Hepatocyte (in vitro differentiated cells): ENCODE results near the gene AKAP6.

Experiments
- EZH2 ChIP-seq: fragments of 200-600 bp; sonication (generic); IDR thresholded peaks from 2 replicates; pipeline ENCODE4 v1.6.1; 2016; ENCODE audit warnings: antibody characterized with exemption, mild to moderate bottlenecking, borderline replicate concordance
- EZH2phosphoT487 ChIP-seq: fragments of 200-600 bp; sonication (generic); IDR thresholded peaks from one replicate; pipeline ENCODE4 v1.6.1; 2018; ENCODE audit warnings: antibody characterized with exemption, mild to moderate bottlenecking, low read depth, moderate library complexity; ENCODE audit not compliant: unreplicated experiment, severe bottlenecking
- TF ChIP-seq, protein P1 (sequence below): fragments of 200-600 bp; sonication (generic); IDR thresholded peaks from 2 replicates; pipeline ENCODE4 v1.5.1; 2016; ENCODE audit warnings: antibody characterized with exemption, mild to moderate bottlenecking; ENCODE audit not compliant: poor library complexity

DNA sequence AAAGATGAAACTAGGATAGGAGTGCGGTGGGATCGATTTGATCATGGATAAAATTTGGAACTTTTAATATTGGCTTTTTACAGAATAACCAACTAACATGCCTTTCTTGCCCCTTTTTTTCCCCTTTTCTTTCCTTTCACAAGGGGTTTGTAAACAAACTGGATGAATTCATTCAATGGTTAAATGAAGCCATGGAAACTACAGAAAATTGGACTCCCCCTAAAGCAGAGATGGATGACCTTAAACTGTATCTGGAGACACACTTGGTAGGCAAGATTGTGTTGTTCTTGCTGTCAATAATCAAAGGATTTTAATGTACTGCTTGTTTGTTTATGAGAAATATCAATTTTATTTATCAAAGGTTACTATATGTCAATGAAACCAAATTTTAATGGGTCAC is 247.9 kb downstream of the AKAP6 start:
- TF ChIP-seq, protein P1, sequence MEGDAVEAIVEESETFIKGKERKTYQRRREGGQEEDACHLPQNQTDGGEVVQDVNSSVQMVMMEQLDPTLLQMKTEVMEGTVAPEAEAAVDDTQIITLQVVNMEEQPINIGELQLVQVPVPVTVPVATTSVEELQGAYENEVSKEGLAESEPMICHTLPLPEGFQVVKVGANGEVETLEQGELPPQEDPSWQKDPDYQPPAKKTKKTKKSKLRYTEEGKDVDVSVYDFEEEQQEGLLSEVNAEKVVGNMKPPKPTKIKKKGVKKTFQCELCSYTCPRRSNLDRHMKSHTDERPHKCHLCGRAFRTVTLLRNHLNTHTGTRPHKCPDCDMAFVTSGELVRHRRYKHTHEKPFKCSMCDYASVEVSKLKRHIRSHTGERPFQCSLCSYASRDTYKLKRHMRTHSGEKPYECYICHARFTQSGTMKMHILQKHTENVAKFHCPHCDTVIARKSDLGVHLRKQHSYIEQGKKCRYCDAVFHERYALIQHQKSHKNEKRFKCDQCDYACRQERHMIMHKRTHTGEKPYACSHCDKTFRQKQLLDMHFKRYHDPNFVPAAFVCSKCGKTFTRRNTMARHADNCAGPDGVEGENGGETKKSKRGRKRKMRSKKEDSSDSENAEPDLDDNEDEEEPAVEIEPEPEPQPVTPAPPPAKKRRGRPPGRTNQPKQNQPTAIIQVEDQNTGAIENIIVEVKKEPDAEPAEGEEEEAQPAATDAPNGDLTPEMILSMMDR, result no peak
- TF ChIP-seq EZH2phosphoT487, result no peak
- TF ChIP-seq EZH2, result no peak
